GM15510 (cell line): ENCODE data around the gene FSTL5.

Experiments
- POLR2A ChIP-seq: IDR thresholded peaks from 3 replicates; pipeline ENCODE4 v1.6.1; 2011; ENCODE audit warnings: borderline replicate concordance; ENCODE audit not compliant: insufficient read length; ENCODE audit errors: extremely low read depth

The FSTL5 gene

DNA sequence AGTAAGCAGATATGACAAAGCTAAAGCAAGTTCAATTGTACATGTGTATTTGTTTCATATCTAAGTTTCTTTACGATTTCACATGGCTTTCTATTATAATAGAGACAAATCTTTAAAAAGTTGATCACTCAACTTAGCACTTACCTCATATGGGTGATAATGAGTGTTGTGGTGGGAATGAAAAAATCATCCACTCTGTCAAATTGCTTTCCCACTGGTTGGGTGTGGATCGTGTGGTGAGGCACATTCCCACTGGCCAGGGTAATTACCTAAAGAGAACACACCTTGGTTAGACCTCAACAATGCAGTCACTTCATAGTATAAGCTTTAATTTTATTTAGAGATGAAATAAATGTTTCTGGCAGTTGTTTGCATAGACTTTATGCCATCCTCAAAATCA is 708.9 kb downstream of the FSTL5 start:
- TF ChIP-seq POLR2A, result no peak

DNA sequence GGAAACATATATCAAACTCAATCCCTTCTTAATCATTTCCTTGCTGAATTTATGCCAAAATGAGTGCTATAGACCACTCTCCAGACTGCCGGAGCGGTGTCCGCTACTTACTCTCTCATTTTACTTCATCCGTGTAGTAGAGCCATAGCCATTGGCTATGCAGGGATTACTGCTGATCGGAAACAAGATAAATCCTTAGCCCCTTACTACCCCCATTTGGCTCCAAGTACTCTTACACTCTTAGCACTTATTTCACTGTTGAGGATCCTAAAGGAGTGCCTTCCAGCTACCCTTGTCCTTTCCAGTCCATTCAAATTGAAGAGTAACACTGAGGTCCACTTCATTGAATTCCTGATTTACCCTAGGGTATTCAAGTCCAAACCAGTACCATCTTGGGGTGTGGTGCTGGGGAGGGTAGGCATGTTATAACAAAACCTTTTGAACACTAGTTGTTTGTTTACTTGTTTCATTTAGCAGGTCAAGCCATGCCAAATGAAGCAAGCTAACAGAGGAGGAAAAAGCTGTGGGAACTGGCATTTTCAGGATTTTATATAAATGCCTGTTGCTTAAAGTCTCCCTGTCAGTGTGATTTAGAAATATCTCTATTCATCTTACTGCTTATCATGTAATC is 715.1 kb downstream of the FSTL5 start:
- TF ChIP-seq POLR2A, result no peak

DNA sequence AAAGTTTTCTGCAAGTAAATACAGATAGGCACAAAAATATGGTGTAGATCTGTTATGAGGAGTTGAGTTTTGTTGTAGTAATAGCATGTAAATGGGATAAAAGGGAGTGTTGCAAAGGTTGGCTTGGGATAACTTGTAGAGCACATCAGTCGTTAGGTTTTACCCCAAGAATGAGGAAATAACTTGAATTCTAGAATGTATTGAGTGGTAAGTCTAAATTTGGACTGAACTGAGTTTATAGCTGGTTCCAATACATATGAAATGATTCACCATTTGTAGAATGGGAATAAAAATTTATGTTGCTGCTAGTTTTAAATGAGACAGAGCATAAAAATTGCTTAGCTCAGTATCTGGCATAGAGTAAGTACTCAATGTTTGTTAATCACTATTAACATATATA is 719.2 kb downstream of the FSTL5 start:
- no peak for TF ChIP-seq POLR2A

DNA sequence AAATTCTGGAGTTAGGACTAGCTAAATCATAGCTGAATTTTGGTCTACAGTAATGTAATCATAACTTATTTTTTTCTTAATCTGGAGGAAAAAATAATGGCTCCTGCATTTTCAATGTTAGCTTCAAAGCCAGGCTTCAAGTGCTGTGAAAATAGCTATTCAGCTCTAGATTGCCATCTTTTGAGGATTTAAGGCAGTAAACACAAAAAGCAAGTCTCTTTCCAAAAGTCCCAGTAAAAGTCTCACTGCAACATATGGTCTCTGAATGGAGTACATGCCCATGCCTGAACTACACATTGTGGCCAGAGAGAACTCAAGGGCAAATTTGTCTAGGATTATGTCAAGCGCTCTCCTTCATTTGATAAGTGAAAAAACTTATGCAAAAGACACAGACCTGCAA is 720.9 kb downstream of the FSTL5 start:
- no peak for TF ChIP-seq POLR2A

DNA sequence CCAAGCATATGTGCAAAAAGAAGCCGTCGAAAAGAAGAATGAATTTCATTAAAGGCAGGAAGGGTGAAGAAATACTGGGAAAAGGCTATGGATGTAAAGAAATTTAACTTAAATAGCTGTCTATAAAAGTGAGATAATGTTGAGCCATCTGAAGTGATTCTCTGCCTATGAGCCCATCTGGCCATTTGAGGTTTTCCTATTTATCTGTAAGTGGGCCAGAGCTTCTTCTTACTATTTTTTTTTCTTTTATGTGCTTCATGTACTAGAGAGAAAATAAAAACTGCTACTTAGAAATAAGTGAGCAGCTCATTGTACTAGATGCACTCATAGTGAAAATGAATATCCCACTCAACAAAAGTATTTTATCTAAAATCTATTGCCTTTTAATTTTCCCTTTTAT is 725.7 kb downstream of the FSTL5 start:
- no peak for TF ChIP-seq POLR2A

DNA sequence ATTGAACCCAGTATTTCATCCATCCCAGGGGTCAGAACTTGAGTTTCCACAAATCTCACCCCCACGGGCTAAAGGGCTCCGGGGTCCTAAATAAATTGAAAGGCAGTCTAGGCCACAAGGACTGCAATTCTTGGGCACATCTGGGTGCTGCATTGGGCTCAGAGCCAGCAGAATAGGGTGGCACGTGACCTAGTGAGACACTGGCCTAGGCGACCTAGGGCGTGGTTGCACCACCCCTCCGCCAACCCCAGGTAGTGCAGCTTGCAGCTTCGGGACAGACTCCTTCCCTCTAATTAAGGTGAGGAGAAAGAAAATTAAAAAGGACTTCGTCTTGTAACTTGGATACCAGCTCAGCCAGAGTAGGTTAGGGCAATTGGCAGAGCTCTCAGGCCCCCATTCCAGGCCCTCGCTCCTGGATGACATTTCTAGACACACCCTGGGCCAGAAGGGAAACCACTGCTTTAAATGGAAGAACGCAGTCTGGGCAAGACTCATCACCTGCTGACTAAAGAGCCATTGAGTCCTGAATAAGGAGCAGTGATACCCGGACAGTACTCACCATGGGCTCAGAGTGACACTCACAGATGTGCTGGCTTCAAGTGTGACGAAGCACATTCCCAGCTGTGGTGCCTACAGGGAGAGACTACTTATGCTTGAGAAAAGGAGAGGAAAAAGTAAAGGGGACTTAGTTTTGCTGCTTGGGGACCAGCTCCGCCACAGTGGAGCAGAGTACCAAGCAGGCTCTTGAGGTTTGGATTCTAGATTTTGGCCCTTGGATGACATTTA is 735.4 kb downstream of the FSTL5 start:
- TF ChIP-seq POLR2A, result no peak

DNA sequence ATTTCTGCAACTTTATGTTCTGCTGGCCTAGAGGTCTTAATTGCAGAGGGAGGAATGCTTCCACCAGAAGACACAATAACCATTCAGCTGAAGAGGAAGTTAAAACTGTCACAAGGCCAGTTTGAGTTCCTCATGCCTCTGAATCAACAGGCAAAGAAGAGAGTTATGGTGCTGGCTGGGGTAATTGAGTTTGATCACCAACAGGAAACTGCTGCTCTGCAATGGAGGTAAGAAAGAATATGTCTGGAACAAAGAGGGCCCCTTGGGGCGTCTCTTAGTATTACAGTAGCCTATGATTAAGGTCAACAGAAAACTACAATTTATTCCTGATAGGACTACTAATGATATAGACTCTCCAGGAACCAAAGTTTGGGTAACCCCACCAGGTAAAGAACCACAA is 744.0 kb downstream of the FSTL5 start:
- no peak for TF ChIP-seq POLR2A

DNA sequence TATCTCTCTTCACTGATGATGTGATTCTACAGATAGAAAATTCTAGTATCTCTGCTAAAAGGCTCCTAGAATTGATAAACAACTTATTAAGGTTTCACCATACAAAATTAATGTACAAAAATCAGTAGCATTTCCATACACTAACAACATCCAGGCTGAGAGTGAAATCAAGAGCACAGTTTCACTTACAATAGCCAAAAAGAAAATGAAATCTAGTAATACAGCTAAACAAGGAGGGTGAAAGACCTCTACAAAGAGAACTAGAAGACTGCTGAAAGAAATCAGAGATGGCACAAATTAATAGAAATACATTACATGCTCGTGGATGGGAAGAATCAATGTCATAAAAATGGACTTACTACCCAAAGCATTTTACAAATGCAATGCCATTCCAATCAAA is 751.9 kb downstream of the FSTL5 start:
- no peak for TF ChIP-seq POLR2A

DNA sequence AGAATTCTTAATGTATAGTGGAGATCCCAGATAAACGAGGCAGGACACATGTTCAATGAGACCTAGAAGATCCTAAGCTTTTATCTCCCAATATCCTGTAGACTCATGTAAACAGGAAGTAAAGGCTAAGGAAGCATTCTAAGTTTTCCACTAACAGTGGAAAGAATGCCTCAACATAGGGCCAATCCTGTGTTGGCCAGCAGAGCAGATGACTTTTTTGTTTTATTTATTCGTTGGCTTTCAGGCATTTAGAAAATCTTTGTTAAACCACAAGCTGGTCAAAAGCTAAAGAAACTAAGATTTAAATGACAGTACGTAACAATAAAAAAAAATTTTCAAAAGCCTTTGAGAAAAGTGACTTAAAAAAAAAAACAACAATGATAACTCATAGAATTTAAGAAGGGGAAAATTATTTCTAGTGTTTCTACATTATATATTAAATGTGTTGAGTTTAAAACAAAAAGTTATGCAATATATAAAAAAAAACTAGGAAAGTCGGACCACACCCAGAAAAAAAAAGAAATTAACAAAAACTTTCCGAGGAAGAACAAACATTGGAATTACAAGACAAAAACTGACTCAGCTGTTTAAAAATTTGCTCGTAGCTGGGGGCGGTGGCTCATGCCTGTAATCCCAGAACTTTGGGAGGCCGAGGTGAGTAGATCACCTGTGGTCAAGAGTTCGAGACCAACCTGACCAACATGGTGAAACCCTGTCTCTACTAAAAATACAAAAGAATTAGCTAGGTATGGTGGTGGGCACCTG is 759.3 kb downstream of the FSTL5 start:
- TF ChIP-seq POLR2A, result no peak

DNA sequence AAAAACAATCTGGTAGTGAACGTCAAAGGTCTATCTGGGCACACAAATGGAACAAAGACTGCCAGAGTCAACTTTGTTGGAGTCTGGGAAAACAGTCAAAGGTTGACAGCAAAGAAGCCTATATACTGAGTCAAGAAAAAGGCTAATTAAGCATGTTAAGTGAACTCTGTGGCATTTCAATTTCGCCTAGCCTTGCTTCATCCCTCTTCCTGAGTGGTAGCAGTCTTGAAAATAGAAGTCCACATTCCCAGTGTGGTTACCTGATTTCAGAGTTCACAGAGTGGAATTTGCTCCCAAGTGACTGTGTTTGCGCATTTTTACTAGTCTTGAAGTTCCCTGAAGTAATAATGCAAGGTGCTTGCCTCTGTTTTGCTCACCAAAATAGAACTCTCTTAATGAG is 760.0 kb downstream of the FSTL5 start:
- no peak for TF ChIP-seq POLR2A

DNA sequence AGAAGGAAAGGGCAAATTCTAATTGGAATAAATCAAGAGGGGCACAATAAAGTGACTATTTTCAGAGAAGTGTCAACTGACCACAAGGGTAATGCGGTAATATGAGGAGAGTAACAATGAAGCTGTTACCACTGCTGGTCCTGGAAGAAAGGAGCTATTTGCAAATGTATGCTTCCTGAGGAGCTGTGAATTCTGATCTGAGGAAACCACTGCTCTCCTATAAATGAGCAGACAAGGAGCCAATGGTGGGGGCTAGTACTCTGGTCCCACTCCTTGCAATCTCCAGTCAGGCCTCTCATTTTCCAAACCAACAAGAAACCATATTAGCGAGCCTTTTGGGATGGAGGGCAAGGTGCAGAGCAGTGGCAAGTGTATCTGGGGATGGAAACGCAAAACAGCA is 770.2 kb downstream of the FSTL5 start:
- TF ChIP-seq POLR2A, result no peak

DNA sequence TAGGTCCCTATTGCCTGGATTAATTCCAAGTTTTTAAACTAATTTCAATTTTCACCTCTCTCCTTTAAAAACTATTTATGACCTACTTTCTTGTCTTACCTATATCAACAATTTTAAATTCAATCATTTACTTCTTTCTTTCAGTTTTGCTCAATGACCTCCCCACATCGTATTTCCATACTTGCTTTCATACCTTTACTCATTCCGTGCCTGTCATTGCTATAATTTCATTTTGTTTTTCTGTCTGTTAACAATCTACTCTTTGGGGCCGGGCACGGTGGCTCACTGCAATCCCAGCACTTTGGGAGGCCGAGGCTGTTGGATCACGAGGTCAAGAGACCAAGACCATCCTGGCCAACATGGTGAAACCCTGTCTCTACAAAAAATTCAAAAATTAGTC is 781.1 kb downstream of the FSTL5 start:
- no peak for TF ChIP-seq POLR2A

DNA sequence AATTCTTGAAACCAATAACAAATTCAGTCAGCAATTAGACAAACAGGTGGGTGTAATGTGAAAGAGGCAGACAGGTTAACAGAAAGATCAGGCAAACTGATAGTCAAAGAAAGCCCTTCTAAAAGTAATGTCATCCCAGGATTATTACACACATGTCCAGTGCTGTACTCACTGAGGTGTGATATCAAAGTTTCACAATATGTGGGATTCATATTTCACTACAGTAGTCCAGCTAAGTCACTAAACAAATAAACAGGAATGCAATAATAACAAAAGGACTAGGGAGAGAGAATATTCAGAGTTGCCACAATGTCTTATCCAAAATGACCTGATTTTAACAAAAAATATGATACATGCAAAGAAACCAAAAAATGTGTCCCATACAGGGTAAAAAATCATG is 787.5 kb downstream of the FSTL5 start:
- no peak for TF ChIP-seq POLR2A

DNA sequence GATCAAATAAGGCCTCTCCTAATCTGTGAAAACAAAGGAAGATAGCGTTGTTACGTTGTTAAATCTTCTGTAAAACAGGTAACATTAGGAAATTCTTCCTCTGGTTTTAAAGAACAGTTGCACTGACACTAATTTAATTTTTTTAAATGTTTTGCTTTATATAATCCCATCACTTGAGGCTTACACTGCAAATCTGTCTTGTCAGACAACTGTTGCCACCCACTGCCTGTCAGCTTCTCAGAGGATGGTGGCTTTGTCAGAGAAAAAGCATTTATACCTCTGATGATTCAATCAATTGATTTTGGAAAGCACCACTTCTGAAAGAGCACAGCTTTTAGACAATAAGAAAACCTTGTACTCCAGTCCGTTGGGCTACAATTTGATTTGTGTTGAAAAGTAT is 799.1 kb downstream of the FSTL5 start:
- TF ChIP-seq POLR2A, result no peak

DNA sequence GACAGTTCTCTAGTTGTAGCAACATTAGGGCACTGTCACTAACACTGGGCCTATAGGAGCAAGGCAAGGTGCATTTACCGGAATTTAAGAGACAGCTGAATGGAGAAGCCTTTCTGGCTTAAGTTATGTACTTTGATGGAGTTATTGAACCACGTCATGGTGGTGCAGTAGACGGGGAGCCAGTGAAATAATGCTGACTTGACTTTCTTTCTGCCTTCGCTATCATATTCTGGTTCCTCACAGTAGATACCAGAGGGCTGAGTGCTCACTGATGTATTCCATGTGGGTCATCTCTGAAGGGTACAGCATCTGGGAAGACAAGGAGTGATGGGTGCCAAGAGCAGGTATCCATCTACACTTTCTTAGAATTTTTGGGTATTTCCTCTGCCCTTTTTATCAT is 802.8 kb downstream of the FSTL5 start:
- no peak for TF ChIP-seq POLR2A

DNA sequence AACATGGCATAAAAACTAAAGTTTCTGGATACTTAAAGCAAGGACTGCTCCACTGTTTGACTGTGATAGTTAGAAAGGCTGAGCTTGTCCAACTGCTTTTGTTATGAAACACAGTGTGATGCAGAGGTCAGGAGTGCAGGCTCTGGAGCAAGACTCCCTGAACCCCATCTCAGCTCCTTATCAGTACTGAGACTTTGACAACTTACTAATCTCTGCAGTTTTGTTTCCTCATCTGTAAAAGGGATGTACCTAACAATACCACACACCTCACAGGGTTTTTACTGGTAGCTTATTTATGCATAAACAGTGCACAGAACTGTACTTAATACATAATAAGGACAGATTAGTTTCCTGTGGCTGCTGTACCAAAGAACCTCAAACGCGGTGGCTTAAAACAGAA is 804.3 kb downstream of the FSTL5 start:
- no peak for TF ChIP-seq POLR2A

DNA sequence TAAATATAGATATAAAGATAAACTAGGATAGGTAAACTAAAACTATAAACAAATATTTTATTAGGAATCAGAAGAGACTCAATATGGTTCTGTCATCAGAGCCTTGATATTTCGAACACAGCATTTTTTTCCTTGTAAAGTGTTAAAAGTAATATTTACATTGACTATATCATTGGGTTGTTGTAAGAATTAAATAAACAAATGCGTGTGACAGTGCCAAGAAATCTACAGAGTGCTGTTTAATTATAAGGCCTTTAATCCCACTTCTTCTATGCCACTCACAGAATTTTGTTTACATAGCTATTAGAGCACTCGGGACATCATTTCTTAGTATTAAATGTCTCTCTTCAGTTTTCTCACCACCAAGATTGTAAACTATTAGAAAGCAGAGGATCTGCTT is 807.4 kb downstream of the FSTL5 start:
- no peak for TF ChIP-seq POLR2A

DNA sequence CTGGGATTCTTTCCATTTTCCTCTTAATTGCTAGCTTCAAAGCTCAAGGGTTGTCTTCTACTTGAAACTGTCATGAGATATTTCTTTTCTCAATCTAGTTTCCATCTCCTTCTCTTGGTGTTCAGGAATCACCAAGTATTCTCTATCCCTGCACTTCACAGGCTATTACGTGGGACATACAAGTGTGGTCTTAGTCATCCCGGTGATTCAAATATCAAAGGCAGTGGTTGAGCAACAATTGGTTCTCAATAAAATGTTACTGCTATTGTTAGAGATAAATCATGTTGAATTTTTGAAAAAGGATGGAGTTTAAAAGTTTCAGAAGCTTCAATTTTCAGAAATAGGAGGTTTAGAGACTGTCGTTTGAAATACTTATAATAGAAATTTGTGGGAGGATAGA is 812.9 kb downstream of the FSTL5 start:
- TF ChIP-seq POLR2A, result no peak
